GM12864 (cell line): ENCODE results near the gene KIAA1217.

Experiments
- DNase-seq: peaks from one replicate; pipeline ENCODE4 v3.0.0-alpha.2; 2011; ENCODE audit warnings: low read depth
- H3K4me3 ChIP-seq: 2 replicates; pipeline ENCODE4 v1.5.1; 2011; ENCODE audit warnings: mild to moderate bottlenecking, low read depth, low read length, control low read depth
- TF ChIP-seq, protein P1 (sequence below): IDR thresholded peaks from 2 replicates; pipeline ENCODE4 v1.5.1; 2011; ENCODE audit warnings: low read depth, mild to moderate bottlenecking, moderate library complexity, low read length, control low read depth, inconsistent platforms; ENCODE audit errors: missing control alignments

The KIAA1217 gene

DNA sequence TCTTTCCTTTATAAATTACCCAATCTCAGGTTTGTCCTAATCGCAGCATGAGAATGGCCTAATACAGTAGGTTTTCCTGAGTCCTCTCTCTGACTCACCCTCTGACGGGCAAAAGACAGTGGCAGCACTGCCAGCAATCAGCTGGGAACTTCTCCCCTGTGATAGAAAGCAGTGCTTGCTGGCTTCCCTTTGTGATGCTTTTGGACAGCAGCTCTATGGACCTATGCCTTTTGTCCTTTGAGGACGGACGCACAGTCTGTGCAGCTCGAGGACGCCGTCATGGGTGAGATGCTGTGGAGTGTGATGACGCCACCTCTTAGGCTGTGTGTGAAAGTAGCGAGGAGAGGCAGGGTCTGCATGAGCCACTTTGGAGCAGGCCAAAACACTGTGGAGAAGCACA is 68.8 kb downstream of the KIAA1217 start:
- DNase-seq: no peak
- H3K4me3 ChIP-seq: no peak overlapping the region
- TF ChIP-seq, protein P1, sequence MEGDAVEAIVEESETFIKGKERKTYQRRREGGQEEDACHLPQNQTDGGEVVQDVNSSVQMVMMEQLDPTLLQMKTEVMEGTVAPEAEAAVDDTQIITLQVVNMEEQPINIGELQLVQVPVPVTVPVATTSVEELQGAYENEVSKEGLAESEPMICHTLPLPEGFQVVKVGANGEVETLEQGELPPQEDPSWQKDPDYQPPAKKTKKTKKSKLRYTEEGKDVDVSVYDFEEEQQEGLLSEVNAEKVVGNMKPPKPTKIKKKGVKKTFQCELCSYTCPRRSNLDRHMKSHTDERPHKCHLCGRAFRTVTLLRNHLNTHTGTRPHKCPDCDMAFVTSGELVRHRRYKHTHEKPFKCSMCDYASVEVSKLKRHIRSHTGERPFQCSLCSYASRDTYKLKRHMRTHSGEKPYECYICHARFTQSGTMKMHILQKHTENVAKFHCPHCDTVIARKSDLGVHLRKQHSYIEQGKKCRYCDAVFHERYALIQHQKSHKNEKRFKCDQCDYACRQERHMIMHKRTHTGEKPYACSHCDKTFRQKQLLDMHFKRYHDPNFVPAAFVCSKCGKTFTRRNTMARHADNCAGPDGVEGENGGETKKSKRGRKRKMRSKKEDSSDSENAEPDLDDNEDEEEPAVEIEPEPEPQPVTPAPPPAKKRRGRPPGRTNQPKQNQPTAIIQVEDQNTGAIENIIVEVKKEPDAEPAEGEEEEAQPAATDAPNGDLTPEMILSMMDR: no peak

- TF ChIP-seq, protein P1: no peak
- no peak for DNase-seq
- H3K4me3 ChIP-seq: no peak overlapping the region
Observed at GRCh38 chr10:24278176-24278889, 69.4 kb downstream of the KIAA1217 start.

DNA sequence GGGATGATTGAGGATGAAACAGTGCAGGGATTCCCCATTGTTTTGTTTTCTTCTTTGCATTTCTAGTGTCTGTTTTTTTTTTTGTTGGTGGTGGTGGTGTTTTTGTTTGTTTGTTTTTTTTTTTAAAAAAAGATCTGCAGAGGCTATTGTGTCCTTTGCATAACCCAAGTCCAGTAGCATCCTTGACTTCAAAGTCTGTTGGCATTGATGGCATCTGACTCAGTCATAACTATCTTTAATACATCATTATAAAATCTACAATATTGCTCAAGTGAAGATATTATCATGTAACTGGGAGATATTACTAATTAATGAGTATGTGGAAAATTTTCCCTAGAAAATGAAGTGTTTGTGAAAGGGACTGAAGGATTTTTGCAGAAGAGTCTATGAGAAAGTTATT is 70.2 kb downstream of the KIAA1217 start:
- no peak for DNase-seq
- no peak overlapping the region for H3K4me3 ChIP-seq
- TF ChIP-seq, protein P1: no peak

DNA sequence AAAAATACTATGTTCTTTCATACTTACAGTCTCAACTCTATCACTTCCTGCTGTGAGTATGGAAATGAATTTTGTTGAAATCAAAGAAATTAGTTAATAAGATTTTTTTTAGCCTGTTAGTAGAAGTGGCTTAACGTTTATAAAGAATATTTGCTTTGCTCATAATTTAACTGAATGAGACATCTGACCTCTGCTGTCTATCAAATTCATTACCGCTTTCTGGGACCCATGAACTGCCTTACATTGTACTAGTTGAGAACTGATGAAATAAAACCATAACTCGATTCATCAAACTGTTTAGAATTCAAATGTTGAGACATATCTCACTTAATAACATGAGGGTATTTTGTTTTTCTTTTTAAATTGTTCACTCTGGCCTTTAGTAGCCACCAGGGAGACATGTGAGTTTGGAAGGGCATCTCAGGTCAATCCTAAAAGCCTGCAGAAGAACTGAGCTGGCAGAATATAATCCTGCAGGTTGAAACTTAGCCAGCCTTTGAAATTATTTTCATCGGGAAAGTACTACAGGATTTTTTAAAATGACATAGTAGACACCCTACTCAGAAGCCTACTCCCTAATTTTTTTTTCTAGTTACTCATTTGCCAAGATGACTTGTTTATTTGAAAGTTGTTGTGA is 78.7 kb downstream of the KIAA1217 start:
- DNase-seq: no peak
- H3K4me3 ChIP-seq: no peak overlapping the region
- TF ChIP-seq, protein P1: no peak

- TF ChIP-seq, protein P1: no peak
- no peak for DNase-seq
- H3K4me3 ChIP-seq: no peak overlapping the region
Observed at GRCh38 chr10:24288581-24288980, 79.6 kb downstream of the KIAA1217 start.

- no peak overlapping the region for H3K4me3 ChIP-seq
- DNase-seq: no peak
- TF ChIP-seq, protein P1: no peak
Observed at GRCh38 chr10:24289235-24289634, 80.3 kb downstream of the KIAA1217 start.
